ENCODE measurements around the gene ZNF597.

ZNF597 gene

GRCh38 chr16:3470723-3471122 is 27.4 kb upstream of the ZNF597 start:
- no peak overlapping the region for H3K4me3 ChIP-seq (ENCODE audit: low read depth, low read length)
- DNase-seq (ENCODE audit: low read depth), result no peak
- TF ChIP-seq MAX (IDR thresholded peaks at IDR 0.05; ENCODE audit: low read depth, low read length), result no peak
- TF ChIP-seq, protein P1, sequence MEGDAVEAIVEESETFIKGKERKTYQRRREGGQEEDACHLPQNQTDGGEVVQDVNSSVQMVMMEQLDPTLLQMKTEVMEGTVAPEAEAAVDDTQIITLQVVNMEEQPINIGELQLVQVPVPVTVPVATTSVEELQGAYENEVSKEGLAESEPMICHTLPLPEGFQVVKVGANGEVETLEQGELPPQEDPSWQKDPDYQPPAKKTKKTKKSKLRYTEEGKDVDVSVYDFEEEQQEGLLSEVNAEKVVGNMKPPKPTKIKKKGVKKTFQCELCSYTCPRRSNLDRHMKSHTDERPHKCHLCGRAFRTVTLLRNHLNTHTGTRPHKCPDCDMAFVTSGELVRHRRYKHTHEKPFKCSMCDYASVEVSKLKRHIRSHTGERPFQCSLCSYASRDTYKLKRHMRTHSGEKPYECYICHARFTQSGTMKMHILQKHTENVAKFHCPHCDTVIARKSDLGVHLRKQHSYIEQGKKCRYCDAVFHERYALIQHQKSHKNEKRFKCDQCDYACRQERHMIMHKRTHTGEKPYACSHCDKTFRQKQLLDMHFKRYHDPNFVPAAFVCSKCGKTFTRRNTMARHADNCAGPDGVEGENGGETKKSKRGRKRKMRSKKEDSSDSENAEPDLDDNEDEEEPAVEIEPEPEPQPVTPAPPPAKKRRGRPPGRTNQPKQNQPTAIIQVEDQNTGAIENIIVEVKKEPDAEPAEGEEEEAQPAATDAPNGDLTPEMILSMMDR (IDR thresholded peaks at IDR 0.05; ENCODE audit: low read depth, low read length), result no peak
- no peak for TF ChIP-seq MYC (IDR thresholded peaks at IDR 0.05; ENCODE audit: low read depth, low read length)
- no peak for TF ChIP-seq POLR2A (IDR thresholded peaks at IDR 0.05; ENCODE audit: extremely low read depth, insufficient read length)

DNA sequence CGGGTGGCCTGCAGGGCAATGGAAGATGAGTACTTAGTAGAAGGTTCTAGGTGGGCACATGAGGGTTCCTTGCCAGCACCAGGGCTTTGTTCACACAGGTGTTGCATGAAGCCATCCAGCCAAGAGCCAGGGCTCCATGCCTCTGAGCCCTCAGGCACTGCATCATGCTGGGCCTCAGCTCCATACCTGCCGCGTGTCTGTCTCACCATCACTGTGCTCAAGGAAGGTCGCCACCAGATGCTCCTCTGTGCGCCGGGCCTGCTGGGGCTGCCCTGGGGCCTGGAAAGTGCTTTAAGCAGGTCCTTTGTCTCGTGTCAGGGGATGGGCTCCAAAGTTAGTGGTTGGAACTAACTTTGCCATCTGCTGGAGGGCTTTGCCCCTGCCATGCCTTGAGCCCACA is 26.4 kb upstream of the ZNF597 start:
- H3K4me3 ChIP-seq (ENCODE audit: low read depth, low read length), result no peak overlapping the region
- no peak for DNase-seq (ENCODE audit: low read depth)
- TF ChIP-seq MAX (IDR thresholded peaks at IDR 0.05; ENCODE audit: low read depth, low read length), result no peak
- no peak for TF ChIP-seq MYC (IDR thresholded peaks at IDR 0.05; ENCODE audit: low read depth, low read length)
- TF ChIP-seq, protein P1 (IDR thresholded peaks at IDR 0.05; ENCODE audit: low read depth, low read length), result no peak
- no peak for TF ChIP-seq POLR2A (IDR thresholded peaks at IDR 0.05; ENCODE audit: extremely low read depth, insufficient read length)

DNA sequence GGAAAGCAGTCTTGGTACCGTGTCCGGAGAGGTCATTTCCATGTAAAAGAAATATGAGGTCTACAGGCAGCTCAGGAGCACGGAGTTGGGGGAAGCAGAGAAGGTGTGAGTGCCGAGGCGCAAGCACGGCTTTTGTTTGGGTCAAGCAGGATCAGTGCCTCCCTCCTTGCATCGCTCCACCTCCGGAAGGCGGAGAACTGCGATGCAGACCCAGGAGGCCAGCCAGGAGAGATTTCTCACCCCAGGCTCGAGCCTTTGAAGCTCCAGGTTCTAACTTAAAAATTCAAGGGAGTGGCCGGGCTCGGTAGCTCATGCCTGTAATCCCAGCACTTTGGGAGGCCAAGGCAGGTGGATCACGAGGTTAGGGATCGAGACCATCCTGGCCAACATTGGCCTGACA is 25.2 kb upstream of the ZNF597 start:
- DNase-seq (ENCODE audit: low read depth), result no peak
- H3K4me3 ChIP-seq (ENCODE audit: low read depth, low read length), result no peak overlapping the region
- TF ChIP-seq, protein P1 (IDR thresholded peaks at IDR 0.05; ENCODE audit: low read depth, low read length), result no peak
- no peak for TF ChIP-seq MYC (IDR thresholded peaks at IDR 0.05; ENCODE audit: low read depth, low read length)
- TF ChIP-seq MAX (IDR thresholded peaks at IDR 0.05; ENCODE audit: low read depth, low read length), result no peak
- no peak for TF ChIP-seq POLR2A (IDR thresholded peaks at IDR 0.05; ENCODE audit: extremely low read depth, insufficient read length)

GRCh38 chr16:3467921-3468320 is 24.6 kb upstream of the ZNF597 start:
- no peak for TF ChIP-seq POLR2A (IDR thresholded peaks at IDR 0.05; ENCODE audit: extremely low read depth, insufficient read length)
- TF ChIP-seq, protein P1 (IDR thresholded peaks at IDR 0.05; ENCODE audit: low read depth, low read length), result no peak
- TF ChIP-seq MYC (IDR thresholded peaks at IDR 0.05; ENCODE audit: low read depth, low read length), result no peak
- no peak for TF ChIP-seq MAX (IDR thresholded peaks at IDR 0.05; ENCODE audit: low read depth, low read length)

DNA sequence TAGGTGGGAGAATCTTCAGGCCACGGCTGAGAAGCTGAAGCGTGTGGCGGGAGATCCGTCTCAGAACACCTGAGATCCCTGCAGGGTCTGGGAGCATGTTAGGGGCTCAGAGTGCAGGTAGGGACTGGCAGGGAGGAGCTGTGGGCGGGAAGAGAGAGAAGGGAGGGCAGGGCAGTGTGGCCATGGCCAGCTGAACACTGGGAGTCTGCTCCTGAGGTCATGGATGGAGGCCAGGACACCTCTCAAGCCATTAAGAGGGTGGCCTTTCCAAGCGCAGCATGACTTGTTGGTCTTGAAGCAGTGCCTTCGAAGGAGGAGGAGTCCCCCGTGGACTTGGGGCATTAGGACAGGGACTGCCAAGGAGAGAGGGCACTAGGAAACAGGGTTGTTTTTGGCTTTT is 23.9 kb upstream of the ZNF597 start:
- no peak for DNase-seq (ENCODE audit: low read depth)
- no peak overlapping the region for H3K4me3 ChIP-seq (ENCODE audit: low read depth, low read length)
- no peak for TF ChIP-seq MYC (IDR thresholded peaks at IDR 0.05; ENCODE audit: low read depth, low read length)
- TF ChIP-seq MAX (IDR thresholded peaks at IDR 0.05; ENCODE audit: low read depth, low read length), result no peak
- TF ChIP-seq, protein P1 (IDR thresholded peaks at IDR 0.05; ENCODE audit: low read depth, low read length), result no peak
- TF ChIP-seq POLR2A (IDR thresholded peaks at IDR 0.05; ENCODE audit: extremely low read depth, insufficient read length), result no peak

More at GRCh38 chr16:3467921-3468320, 24.6 kb upstream of the ZNF597 start:
- DNase-seq (ENCODE audit: low read depth), result peak; percentile 63
- no peak overlapping the region for H3K4me3 ChIP-seq (ENCODE audit: low read depth, low read length)
